ENCODE results near the gene KCNJ3. TPM values are rescaled to one million over a fixed set of nuclear protein-coding genes. Genes with fewer than 3 reads are reported as not detected.
"Not testable (repeated sequence)": the region's sequence is repeated elsewhere in the genome, so short reads cannot be mapped to it uniquely, and the experiment has no call there.

Gene KCNJ3
- total RNA-seq, 1 donor from 2014 or later, result 1.6 TPM

DNA sequence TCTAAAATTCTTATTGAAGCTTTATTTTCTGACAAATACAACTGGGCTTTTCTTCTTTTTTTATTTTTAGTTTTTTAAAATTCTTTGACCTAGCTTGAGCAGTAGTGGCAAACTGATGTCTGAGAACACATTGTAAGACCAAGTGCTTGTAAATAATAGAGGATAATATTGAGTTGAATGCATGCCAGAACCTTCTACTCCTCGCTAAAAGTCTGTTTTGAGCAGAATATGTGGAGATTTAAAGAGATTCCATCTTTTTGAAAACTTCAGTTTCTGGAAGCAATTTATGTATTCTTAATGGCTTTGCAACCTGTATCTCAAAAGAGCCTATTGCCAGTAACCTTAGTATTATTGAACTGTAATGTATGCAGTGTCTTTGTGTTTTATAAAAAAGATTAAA, 148.3 kb downstream of the KCNJ3 start:
- no peak for DNase-seq

DNA sequence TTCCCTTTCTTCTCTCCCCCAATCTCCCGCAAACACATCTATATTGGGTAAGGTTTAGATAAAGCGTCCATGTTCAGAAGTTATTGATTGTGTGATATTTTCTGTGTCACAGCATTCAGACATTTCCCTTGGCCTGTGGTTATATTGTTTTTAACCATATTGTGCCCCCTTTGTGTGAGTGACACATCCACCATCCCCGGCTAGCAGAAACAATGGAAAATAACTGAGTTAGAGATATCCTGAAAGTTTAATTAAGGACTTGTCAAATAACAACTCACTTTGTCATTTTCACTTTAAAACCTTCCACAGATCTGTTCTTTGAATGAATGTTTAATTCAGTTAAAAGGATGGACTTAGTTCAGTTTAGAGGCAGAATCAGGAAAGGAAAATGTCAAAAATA, 151.0 kb downstream of the KCNJ3 start:
- no peak for DNase-seq

DNA sequence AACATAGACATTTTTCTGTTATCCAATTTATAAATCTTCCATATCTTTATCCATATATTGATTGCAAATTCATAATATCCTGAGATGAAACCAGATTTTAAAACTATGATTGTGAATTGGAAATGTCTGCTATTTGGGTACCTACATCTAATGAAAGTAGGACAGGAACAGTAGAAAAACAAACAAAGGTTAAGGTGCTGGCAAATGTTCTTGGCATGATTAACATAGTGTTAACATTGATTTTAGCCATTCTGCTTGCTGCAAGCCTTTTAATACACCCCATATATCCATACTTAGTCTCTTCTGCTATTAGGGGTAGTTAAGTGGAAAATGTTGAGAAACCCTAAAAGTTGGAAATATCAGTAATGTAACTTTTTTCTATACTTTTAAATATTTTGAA, 152.0 kb downstream of the KCNJ3 start:
- DNase-seq, result no peak

GRCh38 chr2:154855138-154855537, 156.6 kb downstream of the KCNJ3 start:
- DNase-seq, result no peak

DNA sequence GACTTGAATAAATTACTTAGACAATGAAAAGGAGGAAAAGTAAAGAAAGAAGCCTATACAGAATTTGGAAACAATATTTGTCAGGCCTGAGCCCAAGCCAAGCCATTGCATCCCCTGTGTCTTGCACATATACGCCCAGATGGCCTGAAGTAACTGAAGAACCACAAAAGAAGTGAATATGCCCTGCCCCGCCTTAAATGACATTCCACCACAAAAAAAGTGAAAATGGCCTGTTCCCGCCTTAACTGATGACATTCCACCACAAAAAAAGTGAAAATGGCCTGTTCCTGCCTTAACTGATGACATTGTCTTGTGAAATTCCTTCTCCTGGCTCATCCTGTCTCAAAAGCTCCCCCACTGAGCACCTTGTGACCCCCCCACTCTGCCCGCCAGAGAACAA, 168.7 kb downstream of the KCNJ3 start:
- not testable (repeated sequence) for DNase-seq

DNA sequence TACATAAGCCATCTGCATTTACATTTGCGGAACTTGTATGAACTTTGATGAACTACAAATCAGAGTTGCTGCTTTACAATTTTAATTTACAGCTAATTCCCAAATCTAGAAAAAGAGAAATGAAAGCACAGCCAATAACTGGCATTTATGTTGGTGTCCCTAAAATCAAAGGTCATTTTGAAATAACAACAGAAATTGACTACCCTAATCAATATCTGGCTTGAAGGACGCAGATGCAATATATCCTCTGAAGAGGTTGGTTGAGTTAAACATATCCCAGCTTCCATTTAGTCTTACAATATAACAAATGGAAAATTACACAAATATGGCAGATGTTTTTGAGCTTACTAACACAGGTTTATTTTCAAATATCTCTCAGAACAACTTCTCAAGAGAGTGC, 177.5 kb downstream of the KCNJ3 start:
- DNase-seq, result no peak

- no peak for DNase-seq
These were observed 184.2 kb downstream of the KCNJ3 start for GRCh38 chr2:154882725-154883124.

- DNase-seq, result no peak
These were observed 187.8 kb downstream of the KCNJ3 start for GRCh38 chr2:154886316-154886715.

DNA sequence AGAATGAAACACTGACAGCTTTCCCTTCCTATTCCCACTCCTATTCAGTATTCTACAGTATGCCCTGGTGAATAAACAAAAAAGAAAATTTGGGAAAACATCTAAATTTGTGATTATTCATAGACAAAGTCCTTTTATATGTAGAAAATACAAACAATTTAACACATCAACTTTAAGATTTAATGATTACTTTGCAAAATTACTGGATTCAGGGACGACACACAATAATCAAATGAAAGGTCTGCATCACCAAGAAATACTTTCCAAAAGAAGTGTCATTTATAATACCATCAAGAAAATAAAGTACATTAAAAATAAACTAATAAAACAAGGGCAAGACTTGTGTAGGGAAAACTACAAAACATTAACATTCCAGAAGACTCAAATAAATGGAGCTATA, 199.8 kb downstream of the KCNJ3 start:
- DNase-seq, result no peak

- no peak for DNase-seq
These were observed 202.6 kb downstream of the KCNJ3 start for GRCh38 chr2:154901063-154901462.
